HUES48 (cell line): ENCODE data around the gene ZCRB1.

Experiments
- H3K27ac ChIP-seq: one replicate; pipeline ENCODE4 v1.7.0; 2013; ENCODE audit warnings: low read depth, low read length, inconsistent platforms
- H3K27me3 ChIP-seq: 2 replicates; pipeline ENCODE4 v1.6.1; 2013; ENCODE audit warnings: mild to moderate bottlenecking, low read length; ENCODE audit not compliant: control insufficient read depth, insufficient read depth
- H3K36me3 ChIP-seq: 2 replicates; pipeline ENCODE4 v1.6.1; 2013; ENCODE audit warnings: low read length; ENCODE audit not compliant: control insufficient read depth, insufficient read depth
- H3K4me1 ChIP-seq: 2 replicates; pipeline ENCODE4 v1.6.1; 2013; ENCODE audit warnings: mild to moderate bottlenecking, low read length; ENCODE audit not compliant: control insufficient read depth, insufficient read depth
- H3K4me3 ChIP-seq: 2 replicates; pipeline ENCODE4 v1.5.1; 2013; ENCODE audit warnings: mild to moderate bottlenecking, low read depth, low read length
- H3K9ac ChIP-seq: 2 replicates; pipeline ENCODE4 v1.6.1; 2013; ENCODE audit warnings: mild to moderate bottlenecking, low read depth, low read length, moderate library complexity
- H3K9me3 ChIP-seq: 2 replicates; pipeline ENCODE4 v1.6.1; 2013; ENCODE audit warnings: low read length; ENCODE audit not compliant: control insufficient read depth, insufficient read depth

Gene ZCRB1

GRCh38 chr12:42326541-42327226 lies 790 bp upstream of the ZCRB1 start:
- H3K27me3 ChIP-seq, result no peaks in the 10 kb centered on the region
- peak overlapping the region; percentile 96 for H3K27ac ChIP-seq
- H3K4me1 ChIP-seq, result peaks cover 22% of the 10 kb centered on the region
- no peaks in the 10 kb centered on the region for H3K9me3 ChIP-seq
- peaks cover 15% of the 10 kb centered on the region for H3K36me3 ChIP-seq
- H3K4me3 ChIP-seq, result peak overlapping the region; percentile 90
- peak overlapping the region; percentile 74 for H3K9ac ChIP-seq

GRCh38 chr12:42325326-42325652 lies 605 bp downstream of the ZCRB1 start:
- Histone ChIP-seq H3K27ac (peak overlapping the region; percentile 96), H3K9ac (peak overlapping the region; percentile 74), H3K36me3 (peaks cover 21% of the 10 kb centered on the region), H3K4me1 (peaks cover 14% of the 10 kb centered on the region), H3K4me3 (peak overlapping the region; percentile 90), H3K27me3 (no peaks in the 10 kb centered on the region), H3K9me3 (no peaks in the 10 kb centered on the region)

- no peak overlapping the region for H3K27ac ChIP-seq
- peaks cover 21% of the 10 kb centered on the region for H3K36me3 ChIP-seq
- peaks cover 14% of the 10 kb centered on the region for H3K4me1 ChIP-seq
- H3K9ac ChIP-seq, result no peak overlapping the region
- no peaks in the 10 kb centered on the region for H3K9me3 ChIP-seq
- no peak overlapping the region for H3K4me3 ChIP-seq
- H3K27me3 ChIP-seq, result no peaks in the 10 kb centered on the region
Measured at GRCh38 chr12:42323856-42324255, 2.0 kb downstream of the ZCRB1 start.

- H3K4me3 ChIP-seq, result no peak overlapping the region
- H3K27ac ChIP-seq, result no peak overlapping the region
- H3K4me1 ChIP-seq, result peaks cover 13% of the 10 kb centered on the region
- peaks cover 23% of the 10 kb centered on the region for H3K36me3 ChIP-seq
- H3K27me3 ChIP-seq, result no peaks in the 10 kb centered on the region
- no peak overlapping the region for H3K9ac ChIP-seq
- no peaks in the 10 kb centered on the region for H3K9me3 ChIP-seq
Measured at GRCh38 chr12:42322567-42322966, 3.3 kb downstream of the ZCRB1 start.

- Histone ChIP-seq H3K27ac (no peak overlapping the region), H3K4me1 (peaks cover 7% of the 10 kb centered on the region), H3K4me3 (no peak overlapping the region), H3K9me3 (no peaks in the 10 kb centered on the region), H3K36me3 (peaks cover 35% of the 10 kb centered on the region), H3K27me3 (no peaks in the 10 kb centered on the region), H3K9ac (no peak overlapping the region)
Measured at GRCh38 chr12:42320796-42321195, 5.1 kb downstream of the ZCRB1 start.

GRCh38 chr12:42315108-42315507 lies 10.8 kb downstream of the ZCRB1 start:
- Histone ChIP-seq H3K36me3 (peaks cover 38% of the 10 kb centered on the region), H3K27ac (no peak overlapping the region), H3K9ac (no peak overlapping the region), H3K27me3 (no peaks in the 10 kb centered on the region), H3K4me3 (no peak overlapping the region), H3K9me3 (no peaks in the 10 kb centered on the region), H3K4me1 (no peaks in the 10 kb centered on the region)

- Histone ChIP-seq H3K9me3 (no peaks in the 10 kb centered on the region), H3K9ac (no peak overlapping the region), H3K36me3 (peaks cover 22% of the 10 kb centered on the region), H3K27ac (no peak overlapping the region), H3K27me3 (no peaks in the 10 kb centered on the region), H3K4me1 (no peaks in the 10 kb centered on the region), H3K4me3 (no peak overlapping the region)
Measured at GRCh38 chr12:42309996-42310395, 15.9 kb downstream of the ZCRB1 start.

GRCh38 chr12:42308390-42308789 lies 17.5 kb downstream of the ZCRB1 start:
- Histone ChIP-seq H3K27ac (no peak overlapping the region), H3K4me1 (no peaks in the 10 kb centered on the region), H3K4me3 (no peak overlapping the region), H3K9me3 (no peaks in the 10 kb centered on the region), H3K27me3 (no peaks in the 10 kb centered on the region), H3K9ac (no peak overlapping the region), H3K36me3 (peaks cover 16% of the 10 kb centered on the region)

- Histone ChIP-seq H3K9ac (no peak overlapping the region), H3K4me3 (no peak overlapping the region), H3K9me3 (no peaks in the 10 kb centered on the region)
Measured at GRCh38 chr12:42306297-42306696, 19.6 kb downstream of the ZCRB1 start.

GRCh38 chr12:42299392-42300308 lies 26.2 kb downstream of the ZCRB1 start:
- H3K9ac ChIP-seq, result no peak overlapping the region
- no peaks in the 10 kb centered on the region for H3K27me3 ChIP-seq
- no peak overlapping the region for H3K27ac ChIP-seq
- H3K4me3 ChIP-seq, result no peak overlapping the region
- H3K36me3 ChIP-seq, result no peaks in the 10 kb centered on the region
- no peaks in the 10 kb centered on the region for H3K9me3 ChIP-seq
- H3K4me1 ChIP-seq, result no peaks in the 10 kb centered on the region

More at GRCh38 chr12:42306297-42306696, 19.6 kb downstream of the ZCRB1 start:
- Histone ChIP-seq H3K4me1 (no peaks in the 10 kb centered on the region), H3K36me3 (no peaks in the 10 kb centered on the region), H3K27me3 (no peaks in the 10 kb centered on the region), H3K27ac (no peak overlapping the region)

GRCh38 chr12:42298887-42299286 lies 27.0 kb downstream of the ZCRB1 start:
- Histone ChIP-seq H3K36me3 (no peaks in the 10 kb centered on the region), H3K27me3 (no peaks in the 10 kb centered on the region), H3K4me3 (no peak overlapping the region), H3K4me1 (no peaks in the 10 kb centered on the region), H3K9ac (no peak overlapping the region), H3K27ac (no peak overlapping the region), H3K9me3 (no peaks in the 10 kb centered on the region)
